Measurements from ENCODE around the gene IL22RA1.
A peak's percentile ranks its signal among the peaks of the same experiment; 100 is the strongest.

GRCh38 chr1:24150234-24151174, 7.6 kb upstream of the IL22RA1 start:
- TF ChIP-seq CTCF (IDR thresholded peaks at IDR 0.05) (peak; percentile 52 to 88 (median 84)), EP300 (IDR thresholded peaks at IDR 0.05) (no peak), POLR2A (IDR thresholded peaks at IDR 0.05) (no peak), POLR2AphosphoS5 (IDR thresholded peaks at IDR 0.05) (no peak)
